Measurements from ENCODE around the gene FN3KRP.
"Not testable (repeated sequence)": the region's sequence is repeated elsewhere in the genome, so short reads cannot be mapped to it uniquely, and the experiment has no call there.

The FN3KRP gene

GRCh38 chr17:82745524-82745923, 29.0 kb downstream of the FN3KRP start:
- DNase-seq: peak; percentile 61

GRCh38 chr17:82748756-82749155, 32.2 kb downstream of the FN3KRP start:
- DNase-seq: no peak

- DNase-seq: no peak
Measured at GRCh38 chr17:82750241-82750908, 33.9 kb downstream of the FN3KRP start.

- no peak for DNase-seq
Measured at GRCh38 chr17:82751171-82751570, 34.7 kb downstream of the FN3KRP start.

- DNase-seq: peak; percentile 74
Measured at GRCh38 chr17:82751571-82752370, 35.3 kb downstream of the FN3KRP start, which contains the start of gene TBCD. Gene TBCD (plus strand): TSS chr17:82752065. CDS start chr17:82752194, 129 bp downstream.

GRCh38 chr17:82752371-82753200, 36.1 kb downstream of the FN3KRP start:
- DNase-seq: no peak

- DNase-seq: no peak
Measured at GRCh38 chr17:82753201-82753464, 36.6 kb downstream of the FN3KRP start.

- no peak for DNase-seq
Measured at GRCh38 chr17:82754297-82755208, 38.0 kb downstream of the FN3KRP start.

- DNase-seq: no peak
Measured at GRCh38 chr17:82756166-82756565, 39.7 kb downstream of the FN3KRP start.

- DNase-seq: no peak
Measured at GRCh38 chr17:82765371-82765770, 48.9 kb downstream of the FN3KRP start.

GRCh38 chr17:82767041-82767754, 50.7 kb downstream of the FN3KRP start:
- peak; percentile 31 for DNase-seq

- DNase-seq: no peak
Measured at GRCh38 chr17:82769041-82769440, 52.5 kb downstream of the FN3KRP start.

GRCh38 chr17:82772026-82772425, 55.5 kb downstream of the FN3KRP start:
- peak; percentile 37 for DNase-seq

GRCh38 chr17:82774456-82774855, 58.0 kb downstream of the FN3KRP start:
- not testable (repeated sequence) for DNase-seq

GRCh38 chr17:82775001-82775823, 58.7 kb downstream of the FN3KRP start:
- DNase-seq: peak; percentile 6

GRCh38 chr17:82776454-82776853, 59.9 kb downstream of the FN3KRP start:
- no peak for DNase-seq
